T-helper 9 cell (primary cell): Measurements from ENCODE around the gene HOXD11.

Experiments used
- DNase-seq: peaks from one replicate; pipeline ENCODE4 v3.0.0-alpha.2; 2020

The HOXD11 gene

DNA sequence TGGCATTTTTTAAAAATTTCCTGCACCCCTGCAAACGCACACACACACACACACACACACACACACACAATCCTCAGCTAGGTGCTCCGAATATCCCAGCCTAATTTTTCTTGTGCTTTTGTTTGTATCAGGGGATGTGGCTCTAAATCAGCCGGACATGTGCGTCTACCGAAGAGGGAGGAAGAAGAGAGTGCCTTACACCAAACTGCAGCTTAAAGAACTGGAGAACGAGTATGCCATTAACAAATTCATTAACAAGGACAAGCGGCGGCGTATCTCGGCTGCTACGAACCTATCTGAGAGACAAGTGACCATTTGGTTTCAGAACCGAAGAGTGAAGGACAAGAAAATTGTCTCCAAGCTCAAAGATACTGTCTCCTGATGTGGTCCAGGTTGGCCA lies 12.7 kb upstream of the HOXD11 start:
- DNase-seq: no peak

DNA sequence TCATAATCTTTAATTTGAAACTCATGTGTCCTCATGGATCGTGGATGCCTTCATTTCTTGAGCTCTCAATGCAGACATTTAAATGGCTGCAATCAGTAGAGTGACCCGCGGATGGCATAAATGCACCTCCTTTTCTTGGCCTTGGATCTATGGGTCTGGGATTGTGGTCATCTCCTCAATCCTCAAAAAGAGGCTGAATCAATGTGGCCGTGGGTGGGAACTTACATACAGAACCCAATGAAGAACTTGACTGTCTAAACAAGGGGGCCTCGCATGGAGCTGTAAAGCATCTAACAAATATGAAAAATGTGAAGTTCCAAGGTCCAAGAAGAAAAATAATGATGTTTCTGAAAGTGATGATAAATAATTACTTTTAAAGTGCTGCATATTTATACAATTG lies 11.7 kb upstream of the HOXD11 start:
- no peak for DNase-seq

DNA sequence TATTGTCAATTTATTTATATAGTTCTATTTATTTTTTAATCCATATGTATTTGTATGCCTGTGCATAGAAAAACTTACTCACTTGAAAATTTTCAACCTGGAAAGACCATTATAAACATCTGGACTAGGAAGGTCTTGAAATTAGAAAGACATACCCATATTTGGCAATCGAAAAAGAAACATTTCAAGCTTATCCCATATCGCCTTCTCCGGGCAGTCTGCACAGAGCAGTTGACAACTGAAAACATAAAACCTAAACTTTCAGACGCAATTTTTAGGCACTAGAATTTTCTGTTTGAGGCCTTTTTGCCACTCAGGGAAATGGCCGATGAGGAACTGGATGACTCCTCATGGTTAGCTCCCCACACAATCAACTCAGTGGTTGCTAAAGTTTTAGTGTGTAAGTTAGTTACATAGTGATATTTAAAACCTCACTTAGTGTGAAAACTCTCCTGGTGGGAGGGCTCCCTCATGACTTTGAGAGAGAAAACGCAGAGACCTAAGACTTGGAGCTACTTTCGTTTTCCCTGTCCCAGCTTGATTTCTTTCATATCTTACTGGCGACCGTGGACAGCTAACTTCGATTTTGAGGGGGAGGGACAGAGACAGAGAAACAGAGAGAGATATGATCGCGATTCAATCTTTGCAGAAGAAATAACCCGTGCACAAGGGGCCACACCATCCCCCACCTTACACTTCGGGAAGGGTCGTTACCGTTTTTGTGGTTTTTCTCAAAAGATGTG lies 10.7 kb upstream of the HOXD11 start:
- DNase-seq: no peak

DNA sequence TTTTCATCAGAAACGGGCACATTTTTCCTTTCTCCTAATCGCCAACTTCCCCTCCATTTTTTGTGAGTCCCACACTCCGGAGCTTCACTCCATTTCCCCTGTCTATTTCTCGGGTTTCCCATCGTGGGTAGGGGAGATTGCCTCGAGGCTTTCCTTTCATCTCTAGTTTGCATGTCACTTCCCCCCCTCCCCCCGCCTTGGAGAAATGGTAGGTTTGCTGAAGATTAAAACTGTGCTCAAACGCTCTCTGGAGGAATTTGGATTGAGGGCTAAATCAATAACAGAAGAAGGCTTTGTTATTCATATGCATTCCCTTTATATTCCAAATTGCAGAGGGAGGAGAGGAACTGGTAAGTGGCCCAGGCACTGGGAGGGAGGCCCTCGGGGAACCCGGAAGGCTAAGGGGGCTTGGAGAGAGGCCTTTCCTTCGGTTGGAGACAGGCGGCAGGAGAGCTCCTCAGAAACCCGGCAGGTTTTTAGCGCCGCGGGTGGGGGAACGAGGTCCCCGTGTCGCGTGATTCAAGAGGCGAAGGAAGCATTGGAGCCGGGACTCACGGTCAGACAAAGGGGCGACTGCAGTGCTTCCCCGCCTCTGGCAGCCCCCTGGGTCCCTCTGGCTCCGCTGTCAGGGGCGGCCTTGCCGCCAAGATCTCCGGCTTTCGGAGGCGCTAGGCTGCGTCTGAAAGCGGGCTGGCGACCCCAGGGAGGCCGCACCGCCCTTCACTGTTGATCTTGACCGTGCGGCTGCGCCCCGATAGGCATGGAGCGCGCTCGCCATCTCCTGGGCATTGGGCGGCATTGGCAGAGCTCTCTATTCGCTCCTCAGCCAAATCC lies 9.9 kb upstream of the HOXD11 start:
- peak; percentile 45 for DNase-seq

DNA sequence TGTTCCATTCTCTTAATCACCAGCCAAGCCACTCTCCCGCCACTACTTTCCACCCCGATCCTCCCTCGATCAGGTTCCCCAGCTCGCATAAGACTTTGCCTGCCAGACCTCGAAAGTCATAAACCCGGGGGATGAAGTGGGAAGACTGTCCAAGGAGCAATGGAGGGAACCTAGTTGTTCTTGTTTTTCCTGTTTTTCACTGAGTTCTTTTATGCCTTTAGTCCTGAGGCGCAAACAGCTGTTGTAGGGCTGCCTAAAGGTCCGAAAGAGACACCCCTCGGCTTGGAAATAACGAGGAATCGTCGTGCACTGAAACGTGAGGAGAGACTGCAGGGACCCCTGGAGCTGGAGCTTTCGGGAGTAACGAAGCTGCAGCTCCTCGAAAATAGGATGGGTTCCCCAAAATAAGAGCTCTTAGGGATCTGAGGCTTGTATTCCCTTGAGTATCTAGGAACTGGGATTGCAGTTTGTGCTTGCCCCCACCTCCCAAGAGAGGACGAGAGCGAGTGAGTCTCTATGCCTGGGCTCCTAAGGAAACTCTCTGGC lies 9.2 kb upstream of the HOXD11 start:
- no peak for DNase-seq

DNA sequence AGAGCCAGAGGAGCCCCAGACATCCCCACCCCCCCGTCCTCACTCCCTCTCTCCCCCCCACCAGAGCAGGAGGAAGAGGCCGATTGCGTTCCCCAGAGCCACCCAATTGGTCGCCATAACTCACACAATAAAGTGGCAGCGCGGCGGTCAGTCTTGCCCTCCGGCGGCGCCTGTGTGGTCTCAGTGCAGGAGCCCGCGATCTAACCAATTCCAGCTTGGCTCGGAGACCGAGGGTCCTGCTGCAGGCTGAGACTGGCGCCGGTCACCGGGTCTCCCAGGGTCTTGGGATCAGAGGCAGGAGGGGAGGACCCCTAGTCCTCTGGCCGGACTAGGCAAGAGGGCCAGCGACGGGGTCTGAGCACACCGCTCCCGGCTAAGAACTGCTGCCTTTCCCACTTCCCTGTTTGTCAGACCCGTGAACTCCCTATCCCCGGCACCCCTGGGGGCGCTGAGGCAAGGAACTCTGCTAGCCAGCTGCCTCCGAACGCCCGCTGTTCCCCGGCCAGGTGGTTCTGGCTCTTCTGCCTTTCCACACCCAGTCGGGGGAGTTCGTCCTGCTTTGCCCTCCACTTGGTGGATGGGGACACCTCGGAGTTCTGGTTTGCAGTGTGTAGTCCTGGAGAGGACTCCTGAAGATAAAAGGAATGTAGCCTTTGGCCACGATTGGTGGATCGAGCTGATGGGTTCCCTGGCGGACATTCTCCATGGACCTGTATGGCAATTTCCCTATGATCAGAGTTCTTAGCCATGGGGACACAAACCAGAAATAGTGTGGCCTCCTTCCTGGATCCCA lies 8.5 kb upstream of the HOXD11 start:
- DNase-seq: no peak

DNA sequence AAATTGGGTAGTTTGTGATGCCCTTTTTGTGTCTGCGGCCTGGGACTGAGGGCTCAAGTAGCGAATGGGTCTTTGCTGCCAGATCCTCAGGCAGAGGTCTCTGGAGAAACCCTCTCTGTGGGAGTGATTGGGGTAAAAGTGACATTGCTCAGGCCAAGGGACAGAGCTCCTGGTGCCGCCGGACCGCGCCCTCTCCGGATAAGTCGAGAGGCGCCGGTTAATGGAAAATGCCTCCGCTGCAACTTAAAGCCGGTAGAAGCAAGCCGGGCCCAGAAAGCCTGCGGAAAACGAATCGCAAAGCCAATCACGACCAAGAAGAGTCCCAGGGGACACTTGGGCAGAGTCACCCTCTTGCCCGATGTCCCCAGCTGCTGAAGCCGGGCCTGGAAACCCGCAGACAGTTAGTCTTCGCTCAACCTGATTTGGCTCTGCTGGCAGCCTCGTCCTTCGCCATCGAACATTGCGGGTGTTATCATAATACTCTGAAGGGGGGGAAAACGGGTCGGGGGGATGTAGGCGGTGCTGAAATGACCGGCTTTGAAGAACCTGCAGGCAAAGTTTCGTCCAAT lies 7.8 kb upstream of the HOXD11 start:
- DNase-seq: no peak

DNA sequence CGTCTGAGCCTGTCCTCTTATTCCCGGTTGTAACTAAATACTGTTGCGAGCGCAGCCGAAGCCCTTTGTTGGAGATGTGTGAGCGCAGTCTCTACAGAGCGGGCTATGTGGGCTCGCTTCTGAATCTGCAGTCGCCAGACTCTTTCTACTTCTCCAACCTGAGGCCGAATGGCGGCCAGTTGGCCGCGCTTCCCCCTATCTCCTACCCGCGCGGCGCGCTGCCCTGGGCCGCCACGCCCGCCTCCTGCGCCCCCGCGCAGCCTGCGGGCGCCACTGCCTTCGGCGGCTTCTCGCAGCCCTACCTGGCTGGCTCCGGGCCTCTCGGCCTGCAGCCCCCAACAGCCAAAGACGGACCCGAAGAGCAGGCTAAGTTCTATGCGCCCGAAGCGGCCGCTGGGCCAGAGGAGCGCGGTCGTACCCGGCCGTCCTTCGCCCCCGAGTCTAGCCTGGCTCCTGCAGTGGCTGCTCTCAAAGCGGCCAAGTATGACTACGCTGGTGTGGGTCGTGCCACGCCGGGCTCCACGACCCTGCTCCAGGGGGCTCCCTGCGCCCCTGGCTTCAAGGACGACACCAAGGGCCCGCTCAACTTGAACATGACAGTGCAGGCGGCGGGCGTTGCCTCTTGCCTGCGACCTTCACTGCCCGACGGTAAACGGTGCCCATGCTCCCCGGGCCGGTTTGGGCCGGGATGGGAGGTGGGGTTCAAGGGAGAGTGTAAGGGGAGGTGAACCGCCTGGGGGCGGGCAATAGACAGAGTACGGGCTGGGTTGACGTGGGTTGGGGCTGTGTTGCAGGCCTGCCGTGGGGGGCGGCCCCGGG lies 7.1 kb upstream of the HOXD11 start, which contains the start of gene HOXD12:
TSS of gene HOXD12 (plus strand) at position 68 of the 819 bp plus-strand sequence. CDS start at position 75, 7 bp downstream.
- DNase-seq: no peak

DNA sequence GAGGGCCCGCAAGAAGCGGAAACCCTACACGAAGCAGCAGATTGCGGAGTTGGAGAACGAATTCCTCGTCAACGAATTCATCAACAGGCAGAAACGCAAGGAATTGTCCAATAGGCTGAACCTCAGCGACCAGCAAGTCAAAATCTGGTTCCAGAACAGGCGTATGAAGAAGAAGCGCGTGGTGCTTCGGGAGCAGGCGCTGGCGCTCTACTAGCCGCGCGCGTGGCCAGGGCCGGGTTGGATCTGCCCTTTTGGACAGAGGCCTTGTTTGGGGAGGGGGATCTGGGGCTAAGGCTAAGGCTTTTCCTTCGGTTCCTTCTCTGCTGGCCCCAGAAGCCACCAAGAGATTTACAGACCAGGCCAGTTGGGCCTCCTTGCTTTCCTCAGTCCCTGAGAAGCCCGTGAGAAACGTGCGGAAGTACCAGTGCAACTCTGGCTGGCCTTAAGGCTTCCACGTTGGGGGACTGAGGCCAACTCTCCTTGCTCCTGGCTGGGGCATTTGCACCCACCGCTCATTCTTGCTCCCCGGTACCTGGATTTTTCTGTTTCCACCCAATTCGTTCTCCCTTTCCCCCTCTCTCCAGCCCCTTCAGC lies 6.4 kb upstream of the HOXD11 start:
- no peak for DNase-seq

DNA sequence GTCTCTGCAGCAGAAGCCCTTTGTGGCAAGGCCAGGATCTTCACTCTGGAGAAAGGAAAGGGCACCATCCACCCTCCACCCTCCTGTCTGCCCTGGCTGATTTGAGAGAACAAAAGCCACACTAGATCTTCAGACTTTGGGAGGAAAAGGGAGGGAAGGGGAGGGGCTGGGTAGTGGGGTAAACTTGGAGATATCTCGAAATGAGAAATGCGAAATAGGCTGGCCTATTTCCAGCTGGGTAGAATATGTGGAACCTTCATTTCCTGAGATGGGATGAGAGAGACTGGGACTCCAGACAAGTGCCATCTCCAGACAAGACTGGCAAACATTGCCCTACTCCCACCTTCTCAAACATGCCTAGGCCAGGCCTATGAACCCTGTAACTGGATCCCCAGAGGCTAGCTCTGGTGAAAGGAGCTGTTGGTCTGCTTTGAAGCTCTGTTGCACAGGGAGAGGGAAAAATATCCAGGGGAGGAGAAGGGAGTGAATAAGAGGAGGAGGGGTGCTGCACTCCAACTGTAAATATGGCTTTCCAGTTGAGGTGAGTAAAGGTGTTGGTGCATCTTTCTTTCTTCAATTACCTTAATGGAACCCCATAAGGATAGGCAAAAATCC lies 5.8 kb upstream of the HOXD11 start:
- no peak for DNase-seq

DNA sequence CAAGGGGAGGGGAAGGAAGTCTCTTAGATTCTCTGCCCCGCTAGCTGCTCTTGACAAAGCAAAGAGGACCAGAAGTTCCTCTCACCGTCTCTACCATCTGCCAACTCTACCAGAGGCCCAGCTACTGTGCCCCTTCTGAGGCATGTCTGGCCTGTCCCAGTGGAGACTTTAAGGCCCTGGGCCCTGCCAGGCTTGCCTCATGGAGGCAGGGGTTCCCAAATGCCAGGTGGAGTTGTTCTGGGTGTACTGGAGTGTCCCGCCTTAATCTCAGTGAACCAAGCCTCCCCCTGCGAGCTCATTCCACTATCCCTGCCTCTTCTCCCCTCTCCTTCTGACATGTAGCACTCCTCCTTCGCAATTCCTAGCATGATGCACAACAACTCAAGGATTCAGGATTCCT lies 5.2 kb upstream of the HOXD11 start:
- DNase-seq: no peak

DNA sequence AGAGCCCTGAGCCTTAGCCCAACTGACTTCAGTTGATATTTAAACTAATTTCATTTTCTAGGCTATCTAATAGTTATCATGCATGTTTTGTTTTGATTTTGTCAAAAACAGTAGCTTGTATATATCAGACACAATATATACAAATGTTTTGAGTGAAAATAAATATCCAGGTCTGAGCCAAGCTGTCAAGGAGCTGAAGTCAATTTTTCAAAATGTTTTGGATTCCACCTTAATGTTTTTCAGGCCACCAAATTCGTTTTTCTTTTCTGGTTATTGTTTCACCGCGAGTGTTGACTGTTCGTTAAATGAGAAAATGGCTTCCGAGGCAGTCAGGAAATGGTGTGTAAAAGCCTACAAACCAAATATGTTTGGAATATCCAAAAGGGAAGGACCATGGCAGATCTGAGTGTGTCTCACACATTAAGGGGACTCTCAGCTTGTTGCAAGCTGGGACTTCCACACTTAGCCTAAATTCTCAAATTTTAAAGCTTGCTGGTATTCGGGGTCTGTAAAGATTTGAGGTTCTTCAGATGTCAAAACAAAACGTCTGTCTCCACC lies 4.7 kb upstream of the HOXD11 start:
- DNase-seq: no peak

DNA sequence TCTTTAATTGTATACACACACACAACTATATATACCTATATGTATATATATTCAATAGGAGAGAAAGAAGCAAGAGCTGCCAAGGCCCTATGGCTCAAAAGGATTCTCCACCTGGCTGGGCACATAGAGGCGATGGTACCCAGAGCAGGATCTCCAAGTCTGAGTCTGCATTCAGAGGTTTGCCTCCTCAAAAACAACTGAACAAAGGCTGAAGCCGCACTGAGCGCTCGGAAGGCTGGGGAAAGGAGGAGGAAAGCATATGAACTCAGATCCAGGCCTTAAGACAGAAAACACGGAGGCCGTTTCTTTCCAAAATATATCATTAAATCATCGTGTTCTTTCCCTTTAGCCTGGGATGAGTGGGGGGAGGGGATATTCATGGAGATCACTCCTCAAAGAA lies 3.9 kb upstream of the HOXD11 start:
- no peak for DNase-seq

DNA sequence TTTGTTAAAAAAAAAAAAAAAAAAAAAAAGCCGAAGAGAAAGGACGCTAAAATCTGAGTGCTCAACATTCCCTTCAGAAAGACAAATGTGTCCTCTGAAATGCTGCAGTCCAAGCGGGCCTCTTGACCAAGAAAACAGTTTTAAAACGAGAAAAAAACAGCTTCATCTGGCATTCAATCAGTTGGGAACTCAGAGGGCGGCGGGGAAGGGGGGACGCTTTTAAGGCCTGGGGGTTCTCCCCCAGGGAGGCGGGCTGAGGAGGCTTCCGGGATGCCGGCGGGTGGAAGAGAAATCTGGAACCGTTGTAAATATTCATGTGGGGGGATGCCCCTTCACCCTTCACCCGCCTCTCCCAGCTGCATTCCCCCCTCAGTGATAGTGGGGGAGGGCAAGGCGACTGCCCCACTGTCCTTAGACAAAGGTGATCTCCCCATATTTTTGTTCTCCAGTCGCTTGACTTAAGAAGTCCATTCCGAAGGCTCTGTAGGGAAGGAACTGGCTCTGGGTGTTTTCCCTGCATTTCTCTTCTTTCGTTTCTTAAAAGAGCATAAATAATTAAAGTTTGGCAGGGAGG lies 3.3 kb upstream of the HOXD11 start:
- DNase-seq: no peak

DNA sequence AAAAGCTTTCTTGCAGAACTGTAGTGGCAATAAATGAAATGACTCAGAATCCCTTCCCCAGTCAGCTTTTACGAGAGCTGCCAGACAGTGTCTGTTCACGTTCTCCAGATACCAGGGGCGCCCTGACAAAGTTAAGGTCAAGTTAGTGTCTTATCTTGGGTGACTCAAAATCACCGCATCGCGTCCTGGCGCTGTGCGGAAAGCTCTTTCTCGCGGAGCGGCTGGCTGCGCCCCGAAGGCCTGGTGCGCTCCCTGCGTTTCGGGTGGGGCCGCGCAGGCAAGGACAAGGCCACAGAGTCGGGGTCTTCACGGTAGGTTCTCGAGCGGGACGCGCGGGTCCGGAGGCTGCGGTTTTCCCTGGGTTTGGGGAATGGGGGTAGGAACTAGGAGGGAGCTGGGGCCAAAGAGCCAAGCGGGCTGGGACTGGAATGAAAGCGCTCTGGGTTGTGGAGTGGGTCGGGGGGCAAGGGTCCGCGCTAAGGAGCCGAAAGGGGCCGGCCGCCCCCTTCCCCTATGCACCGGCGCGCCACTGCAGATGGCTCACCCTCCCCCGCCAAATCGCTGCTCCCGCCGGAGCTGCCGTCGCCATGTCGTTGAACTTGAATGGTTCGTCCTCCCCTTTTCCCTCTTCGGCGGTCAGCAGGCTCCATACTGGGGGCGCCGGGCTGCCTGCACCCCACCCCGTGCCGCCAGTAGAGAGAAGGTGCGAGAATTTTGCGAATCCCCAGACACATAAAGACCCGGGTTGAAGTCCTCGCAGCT lies 2.6 kb upstream of the HOXD11 start:
- no peak for DNase-seq

DNA sequence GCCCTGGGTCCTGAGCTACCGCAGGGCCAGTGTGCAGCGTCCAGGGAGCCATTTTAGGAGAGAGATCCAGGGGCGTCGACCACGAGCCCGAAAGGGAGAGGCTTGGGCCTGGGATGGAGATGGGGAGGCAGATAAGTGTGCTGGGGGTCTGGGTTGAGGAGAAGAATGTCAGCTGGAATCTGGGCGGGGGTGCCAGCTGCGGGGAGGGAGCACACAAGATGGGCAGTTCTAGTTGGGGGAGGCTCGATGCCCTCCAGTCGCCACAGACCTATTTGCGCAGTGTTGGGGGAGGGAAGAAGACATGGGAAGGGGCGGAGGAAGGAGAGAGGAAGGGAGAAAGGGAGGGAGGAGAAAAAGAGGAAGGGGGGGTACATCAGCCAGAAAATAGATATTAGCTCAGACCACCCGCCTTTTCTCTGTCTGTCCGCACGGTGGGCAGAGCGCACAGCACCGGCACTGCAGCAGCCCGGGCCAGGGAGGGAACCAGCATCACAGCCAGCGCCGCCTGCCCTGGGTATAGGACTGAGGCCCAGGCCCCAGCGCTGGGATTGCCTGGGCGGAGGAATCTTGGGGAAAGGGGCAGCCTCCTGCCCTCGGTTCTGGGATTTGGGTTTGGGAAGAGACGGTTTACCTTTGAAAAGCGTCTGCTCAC lies 1.9 kb upstream of the HOXD11 start:
- DNase-seq: no peak

DNA sequence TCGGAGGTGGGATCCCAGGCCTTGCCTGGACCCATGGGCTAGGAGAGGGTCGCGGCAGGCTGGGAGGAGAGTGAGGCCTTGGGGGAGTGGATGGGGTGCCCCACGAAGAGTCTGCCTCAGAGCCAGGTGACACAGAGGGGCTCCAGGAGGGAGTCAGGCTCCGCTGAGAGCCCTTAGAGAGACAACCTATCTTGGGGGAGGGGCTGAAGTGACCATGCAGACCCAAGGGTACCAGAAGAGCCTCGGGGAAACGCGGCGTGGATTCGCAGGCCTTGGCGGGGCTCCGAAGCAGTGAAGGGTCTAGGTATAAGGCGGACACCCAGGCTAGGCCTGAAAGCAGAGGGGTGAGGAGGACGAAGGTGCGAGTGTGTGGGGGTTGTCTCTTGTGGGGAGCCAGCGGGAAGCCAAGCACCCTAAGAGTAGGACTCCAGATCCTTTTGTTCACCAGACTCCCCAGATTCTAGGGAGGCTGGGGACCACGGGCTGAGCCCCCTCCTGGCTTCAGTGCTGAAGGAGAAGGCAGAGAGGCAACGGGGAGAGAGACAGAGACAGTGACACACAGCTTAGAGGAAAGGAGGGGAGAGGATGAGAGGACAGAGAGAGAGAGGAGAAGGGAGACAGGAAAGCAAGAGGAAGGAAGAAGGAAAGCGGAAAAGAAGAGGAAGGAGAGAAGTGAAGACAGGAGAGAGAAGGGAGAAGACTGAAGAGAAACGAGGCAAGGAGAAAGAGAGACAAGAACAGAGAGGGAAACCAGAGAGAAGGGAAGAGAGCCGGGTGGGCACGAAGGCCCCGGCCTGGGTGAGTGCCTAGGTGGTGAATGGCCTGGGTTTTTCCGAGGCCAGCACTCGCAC lies 1.1 kb upstream of the HOXD11 start:
- DNase-seq: no peak

DNA sequence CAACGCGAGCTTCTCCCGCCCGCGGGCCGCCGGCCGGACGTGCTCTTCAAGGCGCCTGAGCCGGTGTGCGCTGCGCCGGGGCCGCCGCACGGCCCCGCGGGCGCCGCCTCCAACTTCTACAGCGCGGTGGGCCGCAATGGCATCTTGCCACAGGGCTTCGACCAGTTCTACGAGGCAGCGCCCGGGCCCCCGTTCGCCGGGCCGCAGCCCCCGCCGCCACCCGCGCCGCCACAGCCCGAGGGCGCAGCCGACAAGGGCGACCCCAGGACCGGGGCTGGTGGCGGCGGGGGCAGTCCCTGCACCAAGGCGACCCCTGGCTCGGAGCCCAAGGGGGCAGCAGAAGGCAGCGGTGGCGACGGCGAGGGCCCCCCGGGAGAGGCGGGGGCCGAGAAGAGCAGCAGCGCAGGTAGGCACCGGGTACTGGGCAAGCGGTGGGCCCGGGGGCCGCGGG lies 676 bp downstream of the HOXD11 start:
- DNase-seq: no peak
